HG03064 (cell line): ENCODE results near the gene ARHGEF11.

Source experiments
- ATAC-seq: cut with Tn5 transposase; IDR thresholded peaks from one replicate; pipeline ENCODE4 v1.9.1; 2021; ENCODE audit warnings: low read depth; ENCODE audit not compliant: unreplicated experiment

ARHGEF11 gene

GRCh38 chr1:157004806-157005205 lies 40.7 kb downstream of the ARHGEF11 start:
- ATAC-seq = no peak

GRCh38 chr1:157004327-157004726 lies 41.2 kb downstream of the ARHGEF11 start:
- ATAC-seq = no peak

- ATAC-seq = no peak
Measured at GRCh38 chr1:157001304-157001703, 44.2 kb downstream of the ARHGEF11 start.

GRCh38 chr1:157000686-157001085 lies 44.9 kb downstream of the ARHGEF11 start:
- ATAC-seq = no peak

- ATAC-seq = no peak
Measured at GRCh38 chr1:156999596-157000320, 45.8 kb downstream of the ARHGEF11 start.

GRCh38 chr1:156998840-156999500 lies 46.6 kb downstream of the ARHGEF11 start:
- ATAC-seq = no peak

GRCh38 chr1:156998301-156998700 lies 47.2 kb downstream of the ARHGEF11 start:
- no peak for ATAC-seq

GRCh38 chr1:156995412-156995811 lies 50.1 kb downstream of the ARHGEF11 start:
- ATAC-seq = no peak

- ATAC-seq = no peak
Measured at GRCh38 chr1:156994277-156994676, 51.3 kb downstream of the ARHGEF11 start.

- ATAC-seq = no peak
Measured at GRCh38 chr1:156993426-156994147, 52.0 kb downstream of the ARHGEF11 start.

GRCh38 chr1:156992215-156992614 lies 53.3 kb downstream of the ARHGEF11 start:
- no peak for ATAC-seq

- ATAC-seq = no peak
Measured at GRCh38 chr1:156987715-156988114, 57.8 kb downstream of the ARHGEF11 start.

- no peak for ATAC-seq
Measured at GRCh38 chr1:156980551-156980950, 65.0 kb downstream of the ARHGEF11 start.

- no peak for ATAC-seq
Measured at GRCh38 chr1:156975084-156975483, 70.5 kb downstream of the ARHGEF11 start.

GRCh38 chr1:156973417-156973816 lies 72.1 kb downstream of the ARHGEF11 start:
- no peak for ATAC-seq

- no peak for ATAC-seq
Measured at GRCh38 chr1:156970017-156970416, 75.5 kb downstream of the ARHGEF11 start.

GRCh38 chr1:156969496-156969895 lies 76.0 kb downstream of the ARHGEF11 start:
- no peak for ATAC-seq

GRCh38 chr1:156964441-156964840 lies 81.1 kb downstream of the ARHGEF11 start:
- ATAC-seq = no peak

GRCh38 chr1:156963621-156964020 lies 81.9 kb downstream of the ARHGEF11 start:
- no peak for ATAC-seq

- ATAC-seq = no peak
Measured at GRCh38 chr1:156961709-156962108, 83.8 kb downstream of the ARHGEF11 start.

GRCh38 chr1:156959925-156960324 lies 85.6 kb downstream of the ARHGEF11 start:
- no peak for ATAC-seq

- no peak for ATAC-seq
Measured at GRCh38 chr1:156959414-156959813, 86.1 kb downstream of the ARHGEF11 start.
